Neural progenitor cell (in vitro differentiated cells): ENCODE measurements around the gene SLC25A43. TPM values are rescaled to one million over a fixed set of nuclear protein-coding genes. Genes with fewer than 3 reads are reported as not detected.

Experiments
- DNase-seq: peaks from one replicate; pipeline ENCODE4 v3.0.0-alpha.2; 2016; ENCODE audit warnings: low spot score
- H2AFZ ChIP-seq: fragments of 200-600 bp; sonication (generic); replicated peaks from 2 replicates; pipeline ENCODE4 v1.6.1; 2016; ENCODE audit warnings: antibody characterized with exemption
- H3F3A ChIP-seq: fragments of 200-600 bp; sonication (generic); 2 replicates; pipeline ENCODE4 v1.6.1; 2016; ENCODE audit warnings: antibody characterized with exemption, low read depth
- H3K27ac ChIP-seq: fragments of 200-600 bp; sonication (generic); 2 replicates; pipeline ENCODE4 v1.5.1; 2016; ENCODE audit warnings: mild to moderate bottlenecking
- H3K27me3 ChIP-seq: fragments of 200-600 bp; sonication (generic); 2 replicates; pipeline ENCODE4 v1.6.1; 2016; ENCODE audit warnings: mild to moderate bottlenecking, moderate library complexity
- H3K36me3 ChIP-seq: fragments of 200-600 bp; sonication (generic); 2 replicates; pipeline ENCODE4 v1.5.1; 2016
- H3K4me1 ChIP-seq: fragments of 200-600 bp; sonication (generic); 2 replicates; pipeline ENCODE4 v1.6.1; 2016; ENCODE audit warnings: mixed run types
- H3K4me2 ChIP-seq: fragments of 200-600 bp; sonication (generic); 2 replicates; pipeline ENCODE4 v1.6.1; 2016
- H3K4me3 ChIP-seq: fragments of 200-600 bp; sonication (generic); 2 replicates; pipeline ENCODE4 v1.5.1; 2016
- H3K79me2 ChIP-seq: fragments of 200-600 bp; sonication (generic); 2 replicates; pipeline ENCODE4 v1.6.1; 2016; ENCODE audit warnings: low read depth
- H3K9ac ChIP-seq: fragments of 200-600 bp; sonication (generic); 2 replicates; pipeline ENCODE4 v1.6.1; 2016
- H3K9me3 ChIP-seq: fragments of 200-600 bp; sonication (generic); 2 replicates; pipeline ENCODE4 v1.5.1; 2016; ENCODE audit warnings: low read depth
- H4K20me1 ChIP-seq: fragments of 200-600 bp; sonication (generic); 2 replicates; pipeline ENCODE4 v1.6.1; 2016; ENCODE audit warnings: low read depth
- H3K27ac Mint-ChIP-seq: 3 replicates; pipeline ENCODE4 v1.8.0; 2021; ENCODE audit warnings: mixed read lengths
- H3K27me3 Mint-ChIP-seq: 2 replicates; pipeline ENCODE4 v1.8.0; 2022; ENCODE audit warnings: low read depth, mild to moderate bottlenecking, inconsistent platforms, moderate library complexity, mixed read lengths; ENCODE audit not compliant: insufficient read depth
- H3K36me3 Mint-ChIP-seq: 3 replicates; pipeline ENCODE4 v1.8.0; 2021; ENCODE audit warnings: mixed read lengths
- H3K4me1 Mint-ChIP-seq: 3 replicates; pipeline ENCODE4 v1.8.0; 2021; ENCODE audit warnings: mixed read lengths
- H3K4me3 Mint-ChIP-seq: 3 replicates; pipeline ENCODE4 v1.8.0; 2021; ENCODE audit warnings: mild to moderate bottlenecking, moderate library complexity, mixed read lengths
- H3K9me3 Mint-ChIP-seq: 3 replicates; pipeline ENCODE4 v1.8.0; 2020; ENCODE audit warnings: mixed read lengths
- CTCF ChIP-seq: fragments of 200-600 bp; sonication (generic); IDR thresholded peaks from 2 replicates; pipeline ENCODE4 v1.5.1; 2017; ENCODE audit warnings: antibody characterized with exemption, mild to moderate bottlenecking
- EZH2 ChIP-seq: fragments of 200-600 bp; sonication (generic); IDR thresholded peaks from 2 replicates; pipeline ENCODE4 v1.6.1; 2017; ENCODE audit warnings: antibody characterized with exemption, mild to moderate bottlenecking, moderate library complexity
- EZH2phosphoT487 ChIP-seq: fragments of 200-600 bp; sonication (generic); IDR thresholded peaks from 2 replicates; pipeline ENCODE4 v1.6.1; 2017; ENCODE audit warnings: antibody characterized with exemption
- total RNA-seq: library from RNA; depleted of rRNA; stranded (reverse); fragments of >200 nt; gene quantifications from 2 replicates; pipeline ENCODE4 v1.2.3, GENCODE V29; 2015; ENCODE audit warnings: low replicate concordance

Gene SLC25A43
- total RNA-seq, 1 donor from 2014 or later: 5.4 TPM

- no peaks in the 10 kb centered on the region for H3K9me3 ChIP-seq
- H4K20me1 ChIP-seq: no peaks in the 10 kb centered on the region
- no peak overlapping the region for H3K27ac ChIP-seq
- no peaks in the 10 kb centered on the region for H3K27me3 Mint-ChIP-seq
- no peaks in the 10 kb centered on the region for H3K36me3 ChIP-seq
- H3K4me1 Mint-ChIP-seq: no peaks in the 10 kb centered on the region
- H2AFZ ChIP-seq: no peak overlapping the region
- no peak overlapping the region for H3K4me3 Mint-ChIP-seq
- no peaks in the 10 kb centered on the region for H3F3A ChIP-seq
- no peaks in the 10 kb centered on the region for H3K36me3 Mint-ChIP-seq
- no peaks in the 10 kb centered on the region for H3K4me1 ChIP-seq
- no peak for DNase-seq
- TF ChIP-seq CTCF (no peak), EZH2 (no peak), EZH2phosphoT487 (no peak)
- H3K27ac Mint-ChIP-seq: no peak overlapping the region
- H3K9ac ChIP-seq: no peak overlapping the region
- no peaks in the 10 kb centered on the region for H3K27me3 ChIP-seq
- H3K79me2 ChIP-seq: no peaks in the 10 kb centered on the region
- no peak overlapping the region for H3K4me2 ChIP-seq
- peaks cover 10% of the 10 kb centered on the region for H3K9me3 Mint-ChIP-seq
- H3K4me3 ChIP-seq: no peak overlapping the region
Observed at GRCh38 chrX:119455264-119455663, 56.1 kb downstream of the SLC25A43 start.

GRCh38 chrX:119459181-119459580 lies 60.0 kb downstream of the SLC25A43 start:
- Histone ChIP-seq H3K36me3 (no peaks in the 10 kb centered on the region), H3K4me2 (no peak overlapping the region), H3K27me3 (no peaks in the 10 kb centered on the region), H3K4me3 (no peak overlapping the region), H3K4me1 (no peaks in the 10 kb centered on the region), H2AFZ (no peak overlapping the region), H3F3A (no peaks in the 10 kb centered on the region), H3K27ac (no peak overlapping the region), H3K79me2 (no peaks in the 10 kb centered on the region), H4K20me1 (no peaks in the 10 kb centered on the region), H3K9me3 (no peaks in the 10 kb centered on the region), H3K9ac (no peak overlapping the region)
- H3K4me1 Mint-ChIP-seq: no peaks in the 10 kb centered on the region
- no peaks in the 10 kb centered on the region for H3K36me3 Mint-ChIP-seq
- no peak overlapping the region for H3K27ac Mint-ChIP-seq
- TF ChIP-seq CTCF: no peak
- TF ChIP-seq EZH2: no peak
- TF ChIP-seq EZH2phosphoT487: no peak
- no peak overlapping the region for H3K4me3 Mint-ChIP-seq
- H3K9me3 Mint-ChIP-seq: peaks cover 10% of the 10 kb centered on the region
- no peaks in the 10 kb centered on the region for H3K27me3 Mint-ChIP-seq
- no peak for DNase-seq

GRCh38 chrX:119465555-119465954 lies 66.4 kb downstream of the SLC25A43 start:
- no peak overlapping the region for H3K4me3 ChIP-seq
- Mint-ChIP-seq H3K36me3 (peaks cover 6% of the 10 kb centered on the region), H3K4me1 (peaks cover 4% of the 10 kb centered on the region), H3K27ac (no peak overlapping the region), H3K9me3 (peaks cover 2% of the 10 kb centered on the region), H3K4me3 (no peak overlapping the region), H3K27me3 (peaks cover 4% of the 10 kb centered on the region)
- no peaks in the 10 kb centered on the region for H3K27me3 ChIP-seq
- H3K36me3 ChIP-seq: no peaks in the 10 kb centered on the region
- no peak overlapping the region for H3K4me2 ChIP-seq
- TF ChIP-seq EZH2 (no peak), EZH2phosphoT487 (no peak), CTCF (no peak)
- no peaks in the 10 kb centered on the region for H3K4me1 ChIP-seq
- no peak overlapping the region for H3K27ac ChIP-seq
- H2AFZ ChIP-seq: no peak overlapping the region
- H4K20me1 ChIP-seq: peaks cover 8% of the 10 kb centered on the region
- peaks cover 5% of the 10 kb centered on the region for H3K79me2 ChIP-seq
- DNase-seq: no peak
- no peak overlapping the region for H3K9ac ChIP-seq
- no peaks in the 10 kb centered on the region for H3K9me3 ChIP-seq
- H3F3A ChIP-seq: no peaks in the 10 kb centered on the region
